H1 (cell line): ENCODE results near the gene GCHFR. TPM values are rescaled to one million over a fixed set of nuclear protein-coding genes. Genes with fewer than 3 reads are reported as not detected.

Experiments
- ASH2L ChIP-seq: fragments of 200-600, 300-600 bp; sonication (generic); IDR thresholded peaks from one replicate; pipeline ENCODE4 v1.7.1; 2017; ENCODE audit warnings: low read length
- BCL11A ChIP-seq, 2 experiments: IDR thresholded peaks; one replicate each; pipeline ENCODE4 v1.6.1; 2011; ENCODE audit warnings: low read depth in 2 of 2, low read length in 2 of 2, mild to moderate bottlenecking in 2 of 2
- CREB1 ChIP-seq: IDR thresholded peaks from 2 replicates; pipeline ENCODE4 v1.6.1; 2012; ENCODE audit warnings: inconsistent platforms
- HDAC2 ChIP-seq, 2 experiments: fragments of 300-600 bp in 1 of 2; sonication (generic) in 1 of 2; IDR thresholded peaks; 2 replicates each; pipeline ENCODE4 v1.6.1; 2011 to 2012; ENCODE audit warnings: low read depth in 2 of 2, low read length in 2 of 2, mild to moderate bottlenecking in 2 of 2, moderate library complexity in 2 of 2, borderline replicate concordance in 1 of 2, inconsistent platforms in 1 of 2
- HDAC6 ChIP-seq: IDR thresholded peaks from one replicate; pipeline ENCODE4 v1.7.1; 2012; ENCODE audit warnings: low read depth, mild to moderate bottlenecking, inconsistent platforms, low read length, moderate library complexity
- KDM1A ChIP-seq: fragments of 200-600, 300-600 bp; sonication (generic); IDR thresholded peaks from 2 replicates; pipeline ENCODE4 v1.7.1; 2016; ENCODE audit warnings: mild to moderate bottlenecking, low read length, borderline replicate concordance
- KDM4A ChIP-seq: IDR thresholded peaks from one replicate; pipeline ENCODE4 v1.7.1; 2012; ENCODE audit warnings: low read depth, mild to moderate bottlenecking, moderate library complexity, low read length, inconsistent platforms; ENCODE audit not compliant: severe bottlenecking
- MAFK ChIP-seq: IDR thresholded peaks from 2 replicates; pipeline ENCODE4 v1.6.1; 2012; ENCODE audit warnings: low read depth, mild to moderate bottlenecking, improper control_type of control experiment, low read length
- NANOG ChIP-seq: IDR thresholded peaks from 2 replicates; pipeline ENCODE4 v1.6.1; 2011; ENCODE audit warnings: low read length, low read depth, mild to moderate bottlenecking, inconsistent platforms; ENCODE audit not compliant: insufficient read depth, poor library complexity, severe bottlenecking
- POU5F1 ChIP-seq: IDR thresholded peaks from 2 replicates; pipeline ENCODE4 v1.6.1; 2011; ENCODE audit warnings: low read depth, mild to moderate bottlenecking, low read length, moderate library complexity
- RXRA ChIP-seq: IDR thresholded peaks from 2 replicates; pipeline ENCODE4 v1.6.1; 2011; ENCODE audit warnings: low read depth, mild to moderate bottlenecking, low read length, moderate library complexity; ENCODE audit not compliant: insufficient read depth
- SAP30 ChIP-seq: fragments of 300-600 bp; sonication (generic); IDR thresholded peaks from 2 replicates; pipeline ENCODE4 v1.7.1; 2012; ENCODE audit warnings: low read length, moderate library complexity, mild to moderate bottlenecking, inconsistent platforms; ENCODE audit not compliant: insufficient read depth, insufficient replicate concordance
- SIN3A ChIP-seq, 2 experiments: IDR thresholded peaks in 1 of 2; conservative IDR thresholded peaks in 1 of 2; 2 replicates each; pipeline ENCODE4 v1.6.1; 2011 to 2012; ENCODE audit warnings: low read length in 2 of 2, improper control_type of control experiment in 1 of 2, low read depth in 1 of 2, mild to moderate bottlenecking in 1 of 2
- SP2 ChIP-seq: IDR thresholded peaks from 2 replicates; pipeline ENCODE4 v1.6.1; 2012; ENCODE audit warnings: mild to moderate bottlenecking, low read length, inconsistent platforms
- TAF7 ChIP-seq: optimal IDR thresholded peaks from 2 replicates; pipeline ENCODE3; 2011; ENCODE audit warnings: low read depth, mild to moderate bottlenecking, inconsistent platforms, low read length, moderate library complexity, borderline replicate concordance
- TCF12 ChIP-seq: IDR thresholded peaks from 2 replicates; pipeline ENCODE4 v1.6.1; 2011; ENCODE audit warnings: low read depth, mild to moderate bottlenecking, low read length
- YY1 ChIP-seq: IDR thresholded peaks from 2 replicates; pipeline ENCODE4 v1.6.1; 2011; ENCODE audit warnings: low read depth, mild to moderate bottlenecking, low read length
- polyA plus RNA-seq, 7 experiments: library from polyadenylated mRNA; depleted of rRNA in 3 of 7; stranded (reverse) in 5 of 7; unstranded in 2 of 7; fragments of >200 nt in 5 of 7; fragments of 200-250 nt in 2 of 7; gene quantifications; 1 replicate in 5 of 7; 2 replicates in 1 of 7; 4 replicates in 1 of 7; pipeline versions ENCODE4 v1.2.1 to v1.2.3, GENCODE V29; 2011 to 2013; ENCODE audit warnings: missing spikeins in 2 of 7, mixed read lengths in 2 of 7
- total RNA-seq: library from RNA; stranded (reverse); fragmentation: NEBNext Ultra II Directional; extraction: Animal tissue kit (Norgen Biotek cat#: 25700); gene quantifications from 2 replicates; pipeline ENCODE4 v1.2.1, GENCODE V29; 2021
- TF ChIP-seq, protein P1 (sequence below): IDR thresholded peaks from 2 replicates; pipeline ENCODE4 v1.6.1; 2011; ENCODE audit warnings: low read length, improper control_type of control experiment
- TF ChIP-seq, protein P2 (sequence below), 3 experiments: IDR thresholded peaks; 1 replicate in 2 of 3; 2 replicates in 1 of 3; pipeline versions ENCODE4 v1.5.1 to v1.6.1; 2011; ENCODE audit warnings: low read length in 3 of 3, mild to moderate bottlenecking in 3 of 3, inconsistent platforms in 2 of 3, low read depth in 1 of 3, moderate library complexity in 1 of 3; ENCODE audit not compliant: insufficient read depth in 1 of 3; ENCODE audit errors: control extremely low read depth in 1 of 3

The GCHFR gene
- total and polyA plus RNA-seq, 2 of the 8 experiments (the other 6 are each of a cell fraction or from before 2014, with no cell fraction given), result 25.9 to 81.5 TPM

DNA sequence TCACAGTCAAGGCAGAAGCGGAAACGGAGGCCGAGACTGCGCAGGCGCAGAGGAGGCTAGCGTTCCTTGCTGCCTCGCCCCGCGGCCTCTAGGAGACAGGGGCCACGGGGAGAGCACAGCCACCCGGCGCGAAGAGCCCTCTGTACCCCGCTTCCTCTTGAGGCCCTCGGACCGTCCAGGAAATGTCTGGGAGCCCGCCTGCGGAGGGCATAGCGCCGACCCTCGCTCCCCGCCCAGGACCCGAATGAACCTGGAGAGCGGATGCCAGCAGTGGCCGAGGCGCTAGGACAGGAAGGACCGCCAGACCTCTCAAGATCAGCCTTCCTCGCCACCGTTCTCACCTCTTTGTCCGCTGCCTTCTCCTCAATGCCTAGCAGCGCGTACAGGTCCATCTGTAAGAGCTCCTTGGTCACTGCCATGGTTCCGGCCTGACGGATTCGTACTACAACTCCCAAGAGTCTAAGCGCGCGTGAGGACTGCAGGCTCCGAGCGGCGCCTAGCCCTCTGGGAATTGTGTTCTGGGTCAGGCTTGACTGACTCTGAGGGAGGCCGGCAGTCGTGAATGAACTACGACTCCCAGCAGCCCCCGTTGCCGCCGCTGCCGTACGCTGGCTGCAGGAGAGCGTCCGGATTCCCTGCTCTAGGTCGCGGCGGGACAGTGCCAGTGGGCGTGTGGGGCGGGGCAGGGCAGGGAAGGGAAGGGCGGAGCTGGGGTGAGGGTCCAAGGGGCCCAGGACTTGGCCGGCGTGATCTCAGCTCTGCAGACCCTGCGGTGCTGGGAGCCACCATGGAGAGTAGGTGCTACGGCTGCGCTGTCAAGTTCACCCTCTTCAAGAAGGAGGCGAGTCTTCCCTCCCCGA lies 43.4 kb downstream of the GCHFR start, which contains the start of the genes DNAJC17 and ZFYVE19 (continued):
- TF ChIP-seq BCL11A (IDR thresholded peaks at IDR 0.05; ENCODE audit: low read depth in 2 of 2, low read length in 2 of 2) (no peak), SP2 (no peak), CREB1 (peak; percentile 90), MAFK (no peak), KDM1A (no peak), HDAC2 (IDR thresholded peaks at IDR 0.05; ENCODE audit: borderline replicate concordance in 1 of 2, low read depth in 2 of 2, low read length in 2 of 2) (no peak; a peak in 1 of 4 replicates), YY1 (peak; percentile 61), SIN3A (conservative IDR thresholded peaks at IDR 0.05 in 1 of 2, IDR thresholded peaks at IDR 0.05 in 1 of 2; ENCODE audit: low read depth in 1 of 2, low read length in 2 of 2) (peak in 1 of 2 experiments; percentile 91; a peak in 2 of 4 replicates), TAF7 (no peak), RXRA (no peak), SAP30 (peak; percentile 90), POU5F1 (no peak), HDAC6 (no peak), ASH2L (peak; percentile 81), NANOG (no peak), KDM4A (peak; percentile 98), TCF12 (no peak)
- TF ChIP-seq, protein P1, sequence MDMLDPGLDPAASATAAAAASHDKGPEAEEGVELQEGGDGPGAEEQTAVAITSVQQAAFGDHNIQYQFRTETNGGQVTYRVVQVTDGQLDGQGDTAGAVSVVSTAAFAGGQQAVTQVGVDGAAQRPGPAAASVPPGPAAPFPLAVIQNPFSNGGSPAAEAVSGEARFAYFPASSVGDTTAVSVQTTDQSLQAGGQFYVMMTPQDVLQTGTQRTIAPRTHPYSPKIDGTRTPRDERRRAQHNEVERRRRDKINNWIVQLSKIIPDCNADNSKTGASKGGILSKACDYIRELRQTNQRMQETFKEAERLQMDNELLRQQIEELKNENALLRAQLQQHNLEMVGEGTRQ, result no peak; the same call in 1 of the 2 replicates
- TF ChIP-seq, protein P2, sequence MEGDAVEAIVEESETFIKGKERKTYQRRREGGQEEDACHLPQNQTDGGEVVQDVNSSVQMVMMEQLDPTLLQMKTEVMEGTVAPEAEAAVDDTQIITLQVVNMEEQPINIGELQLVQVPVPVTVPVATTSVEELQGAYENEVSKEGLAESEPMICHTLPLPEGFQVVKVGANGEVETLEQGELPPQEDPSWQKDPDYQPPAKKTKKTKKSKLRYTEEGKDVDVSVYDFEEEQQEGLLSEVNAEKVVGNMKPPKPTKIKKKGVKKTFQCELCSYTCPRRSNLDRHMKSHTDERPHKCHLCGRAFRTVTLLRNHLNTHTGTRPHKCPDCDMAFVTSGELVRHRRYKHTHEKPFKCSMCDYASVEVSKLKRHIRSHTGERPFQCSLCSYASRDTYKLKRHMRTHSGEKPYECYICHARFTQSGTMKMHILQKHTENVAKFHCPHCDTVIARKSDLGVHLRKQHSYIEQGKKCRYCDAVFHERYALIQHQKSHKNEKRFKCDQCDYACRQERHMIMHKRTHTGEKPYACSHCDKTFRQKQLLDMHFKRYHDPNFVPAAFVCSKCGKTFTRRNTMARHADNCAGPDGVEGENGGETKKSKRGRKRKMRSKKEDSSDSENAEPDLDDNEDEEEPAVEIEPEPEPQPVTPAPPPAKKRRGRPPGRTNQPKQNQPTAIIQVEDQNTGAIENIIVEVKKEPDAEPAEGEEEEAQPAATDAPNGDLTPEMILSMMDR (IDR thresholded peaks at IDR 0.05; ENCODE audit: control extremely low read depth in 1 of 3, insufficient read depth in 1 of 3, low read depth in 1 of 3, low read length in 3 of 3), result peak in 1 of 3 experiments; percentile 9; a peak in 1 of 4 replicates
